Panc1 (cell line): Measurements from ENCODE around the gene IGF2BP1. TPM values are rescaled to one million over a fixed set of nuclear protein-coding genes. Genes with fewer than 3 reads are reported as not detected.

Source experiments
- ATAC-seq: fragments of 200-7000 bp; cut with Tn5 transposase; 2 replicates; pipeline ENCODE4 v1.9.1; 2020; ENCODE audit warnings: mild to moderate bottlenecking, moderate library complexity
- BruUV-seq: library from RNA; stranded (reverse); fragments of 400-500 nt; replicated peaks from 2 replicates; lab custom pipeline; 2021; lab: Mats Ljungman, UMichigan
- CTCF ChIA-PET: fragments of 300-600 bp; sonication (Branson Sonifier 250); formaldehyde crosslinking; loops from one replicate; lab custom pipeline; 2022; ENCODE audit warnings: antibody characterized with exemption; lab: Charles Lee
- POLR2A ChIA-PET: fragments of 300-600 bp; sonication (Branson Sonifier 250); formaldehyde crosslinking; loops from one replicate; lab custom pipeline; 2022; ENCODE audit warnings: antibody characterized with exemption; lab: Charles Lee
- DNase-seq: peaks from one replicate; pipeline ENCODE4 v3.0.0-alpha.2; 2010; ENCODE audit warnings: low read depth, low spot score
- H3K27ac ChIP-seq: 2 replicates; pipeline ENCODE4 v1.5.1; 2011; ENCODE audit warnings: mild to moderate bottlenecking, low read length, inconsistent platforms
- H3K27me3 ChIP-seq: fragments of 200-500 bp; sonication (Bioruptor generic); 2 replicates; pipeline ENCODE4 v1.6.0; 2014; ENCODE audit warnings: low read length, inconsistent platforms; ENCODE audit not compliant: control insufficient read depth, insufficient read depth
- H3K36me3 ChIP-seq: fragments of 200-500 bp; sonication (Bioruptor generic); 2 replicates; pipeline ENCODE4 v1.5.1; 2014; ENCODE audit warnings: inconsistent platforms, mild to moderate bottlenecking, low read length, moderate library complexity; ENCODE audit not compliant: control insufficient read depth, insufficient read depth
- H3K4me1 ChIP-seq: 2 replicates; pipeline ENCODE4 v1.5.1; 2011; ENCODE audit warnings: inconsistent platforms, mild to moderate bottlenecking, low read length, moderate library complexity; ENCODE audit not compliant: control insufficient read depth, insufficient read depth
- H3K4me3 ChIP-seq, 2 experiments: 2 replicates each; pipeline ENCODE4 v1.5.1; 2011 to 2012; ENCODE audit warnings: low read depth in 2 of 2, low read length in 2 of 2, mild to moderate bottlenecking in 2 of 2, inconsistent platforms in 1 of 2, moderate library complexity in 1 of 2
- H3K9me3 ChIP-seq: fragments of 200-500 bp; sonication (Bioruptor generic); 2 replicates; pipeline ENCODE4 v1.5.1; 2014; ENCODE audit warnings: low read depth, mild to moderate bottlenecking, inconsistent platforms, low read length, moderate library complexity; ENCODE audit not compliant: control insufficient read depth, insufficient read depth
- CTCF ChIP-seq: fragments of 450-650 bp; IDR thresholded peaks from 2 replicates; pipeline ENCODE4 v1.5.1; 2017; ENCODE audit warnings: mild to moderate bottlenecking
- POLR2AphosphoS5 ChIP-seq: IDR thresholded peaks from 2 replicates; pipeline ENCODE4 v1.6.1; 2012; ENCODE audit warnings: mild to moderate bottlenecking, low read depth, low read length, moderate library complexity
- REST ChIP-seq, 2 experiments: IDR thresholded peaks; 2 replicates each; pipeline ENCODE4 v1.6.1; 2011 to 2012; ENCODE audit warnings: low read depth in 2 of 2, control low read depth in 1 of 2, low read length in 1 of 2, mild to moderate bottlenecking in 1 of 2, moderate library complexity in 1 of 2; ENCODE audit not compliant: insufficient read depth in 1 of 2
- SIN3A ChIP-seq: IDR thresholded peaks from 2 replicates; pipeline ENCODE4 v1.6.1; 2012; ENCODE audit warnings: low read depth, mild to moderate bottlenecking, low read length, moderate library complexity, borderline replicate concordance; ENCODE audit not compliant: insufficient read depth
- TCF7L2 ChIP-seq: IDR thresholded peaks from 2 replicates; pipeline ENCODE4 v1.6.1; 2011; ENCODE audit warnings: mild to moderate bottlenecking, low read depth, low read length, inconsistent platforms
- in situ Hi-C: cut with HindIII; loops from 2 replicates; pipeline ENCODE4 v1.10.0; 2016; ENCODE audit warnings: low sequenced_read_pairs, low pct_unique_long_range_greater_than_20kb
- intact Hi-C: fragments of 100-400 bp; cut with micrococcal nuclease; formaldehyde crosslinking; loops from one replicate; pipeline ENCODE4 v1.10.0; 2022; ENCODE audit not compliant: unreplicated experiment
- total RNA-seq: library from RNA; stranded (reverse); gene quantifications from one replicate; pipeline ENCODE4 v1.2.1, GENCODE V29; 2021; ENCODE audit not compliant: unreplicated experiment

The IGF2BP1 gene
- total RNA-seq, 1 experiment from 2014 or later: 109 TPM

- Histone ChIP-seq H3K4me1 (peaks cover 37% of the 10 kb centered on the region), H3K9me3 (no peaks in the 10 kb centered on the region), H3K27ac (no peak overlapping the region; the same call in none of the 2 replicates), H3K36me3 (no peaks in the 10 kb centered on the region), H3K4me3 (no peak overlapping the region), H3K27me3 (no peaks in the 10 kb centered on the region)
- intact Hi-C loops (no loop called here), in situ Hi-C loops (no loop called here)
- BruUV-seq: no TSS peak
- ATAC-seq (no peak), DNase-seq (no peak)
- TF ChIP-seq SIN3A (no peak), CTCF (no peak), TCF7L2 (no peak), POLR2AphosphoS5 (no peak)
- POLR2A ChIA-PET: interaction anchor here (0.5 to 0.6 kb wide), 2 partner anchors 17 to 33 kb away, joined by 3 to 4 read pairs; no protein-coding TSS in a partner anchor
- CTCF ChIA-PET: no interaction called here
Observed at GRCh38 chr17:48970224-48970623, 27.0 kb upstream of the IGF2BP1 start.

GRCh38 chr17:48970865-48971687, 26.1 kb upstream of the IGF2BP1 start:
- DNase-seq (no peak), ATAC-seq (peak; percentile 5; the same call in 1 of the 2 replicates)
- intact Hi-C loops (no loop called here), in situ Hi-C loops (no loop called here)
- TF ChIP-seq TCF7L2: peak; percentile 60; the same call in 1 of the 2 replicates
- TF ChIP-seq POLR2AphosphoS5: no peak
- H3K4me1 ChIP-seq: peaks cover 37% of the 10 kb centered on the region
- no TSS peak for BruUV-seq
- no peaks in the 10 kb centered on the region for H3K9me3 ChIP-seq
- ChIA-PET CTCF (interaction anchor here (0.6 to 1.0 kb wide), 2 partner anchors 13 to 27 kb away, joined by 4 to 8 read pairs; no protein-coding TSS in a partner anchor), POLR2A (interaction anchor here (0.6 kb wide), 1 partner anchor 32 kb away, joined by 3 read pairs; no protein-coding TSS in a partner anchor)
- H3K27me3 ChIP-seq: no peaks in the 10 kb centered on the region
- no peak overlapping the region for H3K4me3 ChIP-seq
- no peaks in the 10 kb centered on the region for H3K36me3 ChIP-seq
- H3K27ac ChIP-seq: peak overlapping the region; percentile 81

GRCh38 chr17:48972749-48973097, 24.5 kb upstream of the IGF2BP1 start:
- Histone ChIP-seq H3K4me3 (peak overlapping the region in 1 of 2 experiments; percentile 2; a peak in 2 of 4 replicates), H3K36me3 (no peaks in the 10 kb centered on the region), H3K27me3 (no peaks in the 10 kb centered on the region), H3K9me3 (no peaks in the 10 kb centered on the region), H3K27ac (peak overlapping the region; percentile 81), H3K4me1 (peaks cover 37% of the 10 kb centered on the region)
- ATAC-seq (no peak), DNase-seq (no peak)
- BruUV-seq: no TSS peak
- in situ Hi-C loops: no loop called here
- intact Hi-C loops: loop anchor here (2.0 kb wide), 1 partner anchor 28 kb away; the partner anchor contains the start of gene SNF8
- CTCF ChIA-PET: interaction anchor here (0.6 to 0.8 kb wide), 3 partner anchors 7 to 42 kb away, joined by 8 to 14 read pairs (median 12); no protein-coding TSS in a partner anchor
- no peak for TF ChIP-seq SIN3A
- TF ChIP-seq TCF7L2: no peak; the same call in 1 of the 2 replicates
- no peak for TF ChIP-seq CTCF
- no peak for TF ChIP-seq POLR2AphosphoS5
- TF ChIP-seq REST (IDR thresholded peaks at IDR 0.05; ENCODE audit: insufficient read depth in 1 of 2, low read depth in 2 of 2, low read length in 1 of 2): no peak
- POLR2A ChIA-PET: interaction anchor here (0.7 to 0.8 kb wide), 2 partner anchors 10 to 20 kb away, joined by 3 to 4 read pairs; no protein-coding TSS in a partner anchor
